Epithelial cell of proximal tubule (primary cell): Measurements from ENCODE around the gene SKA2. TPM values are rescaled to one million over a fixed set of nuclear protein-coding genes. Genes with fewer than 3 reads are reported as not detected.

Experiments
- DNase-seq: peaks from one replicate; pipeline ENCODE4 v3.0.0-alpha.2; 2011; ENCODE audit warnings: low read depth
- H3K4me3 ChIP-seq: 2 replicates; pipeline ENCODE4 v1.5.1; 2011; ENCODE audit warnings: low read depth, mild to moderate bottlenecking, low read length
- CTCF ChIP-seq: conservative IDR thresholded peaks from 2 replicates; pipeline ENCODE4 v1.5.1; 2012; ENCODE audit warnings: low read depth, mild to moderate bottlenecking, low read length
- total RNA-seq: library from RNA; depleted of rRNA; stranded (reverse); fragments of >200 nt; gene quantifications from 2 replicates; pipeline ENCODE4 v1.2.3, GENCODE V29; 2015

The SKA2 gene
- 93.5 and 113 TPM in 2 replicates for total RNA-seq

- DNase-seq: no peak
- TF ChIP-seq CTCF: no peak
Measured at GRCh38 chr17:59154721-59155438, at the start of gene SKA2. Gene SKA2, minus strand, starts transcription at chr17:59155186. Its CDS starts 23 bp downstream, at chr17:59155163.

GRCh38 chr17:59202320-59202719 lies 47.3 kb upstream of the SKA2 start:
- DNase-seq: no peak
- no peak for TF ChIP-seq CTCF
- no peak overlapping the region for H3K4me3 ChIP-seq

More at GRCh38 chr17:59154721-59155438, at the start of gene SKA2:
- H3K4me3 ChIP-seq: peak within 1 kb of the TSS; percentile 85

- DNase-seq: no peak
- no peak overlapping the region for H3K4me3 ChIP-seq
- TF ChIP-seq CTCF: no peak
Measured at GRCh38 chr17:59199398-59199797, 44.4 kb upstream of the SKA2 start.

- DNase-seq: no peak
- no peak for TF ChIP-seq CTCF
- no peak overlapping the region for H3K4me3 ChIP-seq
Measured at GRCh38 chr17:59193336-59193862, 38.4 kb upstream of the SKA2 start.

GRCh38 chr17:59190806-59191205 lies 35.8 kb upstream of the SKA2 start:
- TF ChIP-seq CTCF: no peak
- no peak for DNase-seq
- no peak overlapping the region for H3K4me3 ChIP-seq

- no peak for TF ChIP-seq CTCF
- no peak overlapping the region for H3K4me3 ChIP-seq
- DNase-seq: no peak
Measured at GRCh38 chr17:59186850-59187249, 31.9 kb upstream of the SKA2 start.

- DNase-seq: no peak
- H3K4me3 ChIP-seq: no peak overlapping the region
- TF ChIP-seq CTCF: no peak
Measured at GRCh38 chr17:59185997-59186396, 31.0 kb upstream of the SKA2 start.
